HepG2 (cell line): ENCODE data around the gene SLC22A23. TPM values are rescaled to one million over a fixed set of nuclear protein-coding genes. Genes with fewer than 3 reads are reported as not detected.

Experiments
- ATAC-seq: fragments of 200-7000 bp; cut with Tn5 transposase; 3 replicates; pipeline ENCODE4 v1.9.1; 2020; ENCODE audit warnings: mild to moderate bottlenecking, moderate library complexity
- BruUV-seq: library from RNA; stranded (reverse); fragments of 400-500 nt; replicated peaks from 2 replicates; lab custom pipeline; 2021; lab: Mats Ljungman, UMichigan
- CTCF ChIA-PET: fragments of 300-600 bp; formaldehyde crosslinking; extraction: SDS; loops from one replicate; lab custom pipeline; 2021; ENCODE audit warnings: low total read pairs, inconsistent platforms, low intra/inter-chr PET ratio; lab: Yijun Ruan, JAX
- POLR2A ChIA-PET: fragments of 350-600 bp; sonication (Branson Sonifier 250); formaldehyde crosslinking; loops from one replicate; lab custom pipeline; 2020; ENCODE audit warnings: antibody characterized with exemption, inconsistent platforms; lab: Yijun Ruan, JAX
- DNase-seq: peaks from one replicate; pipeline ENCODE4 v3.0.0-alpha.2; 2015; ENCODE audit warnings: low spot score
- FAIRE-seq: peaks from 3 replicates; lab custom pipeline; 2011; peaks lifted over from hg19 to GRCh38; lab: Jason Lieb, UNC
- H2AFZ ChIP-seq: one replicate; pipeline ENCODE4 v1.6.1; 2011; ENCODE audit warnings: low read length, inconsistent platforms
- H3K27ac ChIP-seq: fragments of 300-600 bp; 3 replicates; pipeline ENCODE4 v1.8.0; 2011; ENCODE audit warnings: mixed run types, mild to moderate bottlenecking, mixed read lengths, low read length, inconsistent platforms; ENCODE audit not compliant: insufficient read depth; ENCODE audit errors: extremely low read length
- H3K27me3 ChIP-seq, 2 experiments: fragments of 200-600 bp in 1 of 2; 2 replicates in 1 of 2; 3 replicates in 1 of 2; pipeline versions ENCODE4 v1.6.0 to v1.8.0; 2011; ENCODE audit warnings: low read length in 2 of 2, mild to moderate bottlenecking in 2 of 2, moderate library complexity in 2 of 2, inconsistent platforms in 1 of 2; ENCODE audit not compliant: insufficient read depth in 2 of 2, control insufficient read depth in 1 of 2
- H3K36me3 ChIP-seq, 2 experiments: fragments of 200-600 bp in 1 of 2; replicated peaks in 1 of 2; 2 replicates in 1 of 2; 3 replicates in 1 of 2; pipeline versions ENCODE4 v1.5.1 to v1.8.0; 2011; ENCODE audit warnings: low read length in 2 of 2, inconsistent platforms in 1 of 2; ENCODE audit not compliant: insufficient read depth in 2 of 2, control insufficient read depth in 1 of 2
- H3K4me1 ChIP-seq: 2 replicates; pipeline ENCODE4 v1.5.1; 2012; ENCODE audit warnings: low read length, inconsistent platforms; ENCODE audit not compliant: insufficient read depth
- H3K4me2 ChIP-seq: 2 replicates; pipeline ENCODE4 v1.6.0; 2011; ENCODE audit warnings: low read depth, low read length, inconsistent platforms
- H3K4me3 ChIP-seq, 3 experiments: fragments of 200-600 bp in 1 of 3; sonication (generic), shearing (Covaris generic) in 1 of 3; replicated peaks in 1 of 3; 2 replicates each; pipeline ENCODE4 v1.5.1; 2011 to 2016; ENCODE audit warnings: low read length in 3 of 3, inconsistent platforms in 2 of 3, low read depth in 2 of 3, mild to moderate bottlenecking in 2 of 3, control low read depth in 1 of 3, mixed read lengths in 1 of 3; ENCODE audit not compliant: insufficient read depth in 1 of 3
- H3K79me2 ChIP-seq: one replicate; pipeline ENCODE4 v1.6.1; 2011; ENCODE audit warnings: low read length, inconsistent platforms; ENCODE audit not compliant: insufficient read depth
- H3K9ac ChIP-seq: 2 replicates; pipeline ENCODE4 v1.6.0; 2011; ENCODE audit warnings: mild to moderate bottlenecking, low read depth, low read length, inconsistent platforms; ENCODE audit not compliant: insufficient read depth
- H3K9me3 ChIP-seq: 2 replicates; pipeline ENCODE4 v1.5.1; 2012; ENCODE audit warnings: mild to moderate bottlenecking, low read length
- H4K20me1 ChIP-seq: 2 replicates; pipeline ENCODE4 v1.6.0; 2011; ENCODE audit warnings: inconsistent platforms, mild to moderate bottlenecking, low read length, moderate library complexity; ENCODE audit not compliant: insufficient read depth
- ATF7-NPFF ChIP-seq: sonication (generic); formaldehyde crosslinking; IDR thresholded peaks from 2 replicates; pipeline ENCODE4 v1.8.1; 2023; ENCODE audit warnings: mild to moderate bottlenecking, low read depth, missing genetic modification reagents, moderate library complexity
- EEA1 ChIP-seq: sonication (generic); formaldehyde crosslinking; IDR thresholded peaks from 2 replicates; pipeline ENCODE4 v1.5.1; 2020; ENCODE audit warnings: mild to moderate bottlenecking, missing genetic modification reagents, borderline replicate concordance
- EED ChIP-seq: sonication (generic); formaldehyde crosslinking; IDR thresholded peaks from 2 replicates; pipeline ENCODE4 v1.5.0; 2020; ENCODE audit warnings: mild to moderate bottlenecking, missing genetic modification reagents
- FLYWCH1 ChIP-seq: sonication (generic); formaldehyde crosslinking; IDR thresholded peaks from 2 replicates; pipeline ENCODE4 v1.8.1; 2023; ENCODE audit warnings: mild to moderate bottlenecking, missing genetic modification reagents
- FOXM1 ChIP-seq: sonication (generic); formaldehyde crosslinking; IDR thresholded peaks from 2 replicates; pipeline ENCODE4 v1.5.0; 2020; ENCODE audit warnings: missing genetic modification reagents
- KAT8 ChIP-seq: IDR thresholded peaks from 2 replicates; pipeline ENCODE4 v1.6.1; 2016; ENCODE audit warnings: missing genetic modification reagents, missing compliant biosample characterization
- KLF13 ChIP-seq: sonication (generic); formaldehyde crosslinking; IDR thresholded peaks from 2 replicates; pipeline ENCODE4 v1.4.0; 2020; ENCODE audit warnings: mild to moderate bottlenecking, missing genetic modification reagents
- KLF6 ChIP-seq: IDR thresholded peaks from 2 replicates; pipeline ENCODE4 v1.8.0; 2016; ENCODE audit warnings: missing biosample characterization, missing genetic modification reagents
- POLR2AphosphoS5 ChIP-seq: IDR thresholded peaks from 2 replicates; pipeline ENCODE4 v1.6.1; 2012; ENCODE audit warnings: low read depth, low read length
- ZNF33A ChIP-seq: sonication (generic); formaldehyde crosslinking; IDR thresholded peaks from 2 replicates; pipeline ENCODE4 v1.5.1; 2020; ENCODE audit warnings: missing genetic modification reagents, mild to moderate bottlenecking, moderate library complexity, borderline replicate concordance
- ZNF775 ChIP-seq: sonication (generic); formaldehyde crosslinking; IDR thresholded peaks from 2 replicates; pipeline ENCODE4 v1.4.0; 2020; ENCODE audit warnings: missing genetic modification reagents, mild to moderate bottlenecking, moderate library complexity, borderline replicate concordance
- WGBS: methylation state at CpG from one replicate; pipeline ENCODE4 v1.1.6; 2017; ENCODE audit warnings: low lambda C conversion rate; 5-methylcytosine and 5-hydroxymethylcytosine counted together
- in situ Hi-C: cut with HindIII; loops from 2 replicates; pipeline ENCODE4 v1.10.0; 2017; ENCODE audit warnings: low pct_unique_long_range_greater_than_20kb; ENCODE audit not compliant: extremely low pct_ligation_motif_present
- intact Hi-C: fragments of 100-400 bp; cut with micrococcal nuclease; formaldehyde crosslinking; loops from one replicate; pipeline ENCODE4 v1.10.0; 2022; ENCODE audit not compliant: unreplicated experiment
- polyA plus RNA-seq, 8 experiments: library from polyadenylated mRNA; depleted of rRNA in 3 of 8; stranded (reverse) in 7 of 8; unstranded in 1 of 8; fragments of >200 nt; fragmentation: Illumina TruSeq in 4 of 8; extraction: Trizol in 4 of 8; gene quantifications; 2 replicates each; pipeline versions ENCODE4 v1.2.1 to v1.2.3, GENCODE V29; 2011 to 2016; ENCODE audit warnings: low read depth in 4 of 8, missing spikeins in 1 of 8, mixed read lengths in 1 of 8; ENCODE audit not compliant: insufficient read depth in 1 of 8
- total RNA-seq, 5 experiments: library from RNA; depleted of rRNA; stranded (reverse); fragments of >200 nt; fragmentation: Illumina TruSeq; extraction: Trizol; gene quantifications; 2 replicates each; pipeline ENCODE4 v1.2.3, GENCODE V29; 2016; ENCODE audit warnings: low read depth in 1 of 5
- TF ChIP-seq, protein P1 (sequence below): IDR thresholded peaks from 2 replicates; pipeline ENCODE4 v1.6.1; 2016; ENCODE audit warnings: missing compliant biosample characterization, missing genetic modification reagents, borderline replicate concordance
- TF ChIP-seq, protein P2 (sequence below): sonication (generic); formaldehyde crosslinking; IDR thresholded peaks from 2 replicates; pipeline ENCODE4 v1.4.0; 2020; ENCODE audit warnings: mild to moderate bottlenecking, missing genetic modification reagents

SLC22A23 gene
- total and polyA plus RNA-seq, 2 of the 13 experiments (the other 11 are each of a cell fraction or from before 2014, with no cell fraction given) = 11.8 to 17.5 TPM

DNA sequence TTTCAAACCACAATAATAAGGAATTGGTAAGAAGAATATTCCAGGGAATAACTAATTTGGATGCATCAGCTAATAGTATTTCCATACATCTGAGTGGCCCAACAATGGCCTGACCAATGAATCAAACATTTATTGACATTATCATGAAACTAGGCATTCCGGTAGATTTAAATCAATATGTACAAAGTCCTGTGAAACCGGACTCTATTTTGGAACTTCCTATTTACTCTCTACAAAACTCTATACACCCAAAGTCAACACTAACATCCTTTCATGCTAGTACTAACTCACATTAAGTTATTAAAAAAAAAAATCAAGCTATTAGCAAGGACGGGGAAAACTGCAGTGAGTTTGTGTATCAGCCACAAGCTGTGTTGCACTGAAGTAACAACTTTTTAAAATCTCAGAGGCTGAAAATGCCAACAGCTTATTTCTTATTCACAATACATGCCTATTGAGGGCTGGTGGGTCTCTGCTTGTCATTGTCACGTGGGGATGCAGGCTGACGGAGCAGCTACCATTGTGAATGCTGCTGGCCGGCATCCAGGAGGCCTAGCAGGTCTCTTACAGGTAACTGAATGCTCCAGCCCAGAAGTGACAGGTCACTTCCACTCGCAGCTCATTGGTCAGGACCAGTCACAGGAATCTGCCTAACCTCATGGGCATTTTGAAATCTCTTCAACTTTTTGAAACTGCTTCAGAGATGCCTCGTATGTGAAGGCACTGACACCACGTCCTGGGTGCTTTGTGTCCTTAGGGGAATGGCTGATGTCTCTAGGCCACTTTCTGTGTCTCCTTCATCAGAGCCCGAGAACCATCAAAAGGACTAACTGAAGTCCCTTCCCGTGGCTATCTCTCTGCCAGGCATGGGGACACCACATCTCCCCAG is 76.3 kb downstream of the SLC22A23 start:
- Histone ChIP-seq H4K20me1 (no peaks in the 10 kb centered on the region), H3K4me2 (peak overlapping the region; percentile 64), H2AFZ (no peak overlapping the region), H3K9me3 (no peaks in the 10 kb centered on the region), H3K4me1 (peaks cover 100% of the 10 kb centered on the region), H3K9ac (peak overlapping the region; percentile 77), H3K27ac (peak overlapping the region; percentile 95), H3K36me3 (peaks cover 2 to 8% of the 10 kb centered on the region in 2 experiments; a peak in 1 of 5 replicates), H3K79me2 (peaks cover 86% of the 10 kb centered on the region), H3K4me3 (peak overlapping the region in 1 of 3 experiments; percentile 44; a peak in 2 of 6 replicates), H3K27me3 (no peaks in the 10 kb centered on the region)
- intact Hi-C loops (loop anchor here (1.0 kb wide), 3 partner anchors 23 to 30 kb away; no protein-coding TSS in a partner anchor), in situ Hi-C loops (no loop called here)
- whole genome bisulfite sequencing = 8% methylated on average over 11 of the region's 11 CpGs
- FAIRE-seq = peak; percentile 82
- peak; percentile 76 for ATAC-seq
- BruUV-seq = no TSS peak
- peak; percentile 96 for DNase-seq
- CTCF ChIA-PET = no interaction called here
- POLR2A ChIA-PET = interaction anchor here (0.7 to 9.2 kb wide), 24 partner anchors 9 to 637 kb away, joined by 3 to 271 read pairs (median 5); partner anchors contain the start of gene SLC22A23
- TF ChIP-seq, protein P1, sequence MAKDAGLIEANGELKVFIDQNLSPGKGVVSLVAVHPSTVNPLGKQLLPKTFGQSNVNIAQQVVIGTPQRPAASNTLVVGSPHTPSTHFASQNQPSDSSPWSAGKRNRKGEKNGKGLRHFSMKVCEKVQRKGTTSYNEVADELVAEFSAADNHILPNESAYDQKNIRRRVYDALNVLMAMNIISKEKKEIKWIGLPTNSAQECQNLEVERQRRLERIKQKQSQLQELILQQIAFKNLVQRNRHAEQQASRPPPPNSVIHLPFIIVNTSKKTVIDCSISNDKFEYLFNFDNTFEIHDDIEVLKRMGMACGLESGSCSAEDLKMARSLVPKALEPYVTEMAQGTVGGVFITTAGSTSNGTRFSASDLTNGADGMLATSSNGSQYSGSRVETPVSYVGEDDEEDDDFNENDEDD (CRISPR knock-in tag) = no peak
- TF ChIP-seq POLR2AphosphoS5 (peak; percentile 86), ZNF33A (CRISPR knock-in tag) (no peak; the same call in 1 of the 2 replicates), KAT8 (CRISPR knock-in tag) (peak; percentile 64), KLF13 (CRISPR knock-in tag) (no peak), FOXM1 (CRISPR knock-in tag) (no peak), FLYWCH1 (CRISPR knock-in tag) (no peak), KLF6 (0 out of 2 replicates have a peak, but pooled peaks have one; percentile 18), ZNF775 (0 out of 2 replicates have a peak, but pooled peaks have one; percentile 73), EEA1 (CRISPR knock-in tag) (no peak), EED (CRISPR knock-in tag) (no peak), ATF7-NPFF (CRISPR knock-in tag) (no peak; the same call in 1 of the 2 replicates)
- TF ChIP-seq, protein P2, sequence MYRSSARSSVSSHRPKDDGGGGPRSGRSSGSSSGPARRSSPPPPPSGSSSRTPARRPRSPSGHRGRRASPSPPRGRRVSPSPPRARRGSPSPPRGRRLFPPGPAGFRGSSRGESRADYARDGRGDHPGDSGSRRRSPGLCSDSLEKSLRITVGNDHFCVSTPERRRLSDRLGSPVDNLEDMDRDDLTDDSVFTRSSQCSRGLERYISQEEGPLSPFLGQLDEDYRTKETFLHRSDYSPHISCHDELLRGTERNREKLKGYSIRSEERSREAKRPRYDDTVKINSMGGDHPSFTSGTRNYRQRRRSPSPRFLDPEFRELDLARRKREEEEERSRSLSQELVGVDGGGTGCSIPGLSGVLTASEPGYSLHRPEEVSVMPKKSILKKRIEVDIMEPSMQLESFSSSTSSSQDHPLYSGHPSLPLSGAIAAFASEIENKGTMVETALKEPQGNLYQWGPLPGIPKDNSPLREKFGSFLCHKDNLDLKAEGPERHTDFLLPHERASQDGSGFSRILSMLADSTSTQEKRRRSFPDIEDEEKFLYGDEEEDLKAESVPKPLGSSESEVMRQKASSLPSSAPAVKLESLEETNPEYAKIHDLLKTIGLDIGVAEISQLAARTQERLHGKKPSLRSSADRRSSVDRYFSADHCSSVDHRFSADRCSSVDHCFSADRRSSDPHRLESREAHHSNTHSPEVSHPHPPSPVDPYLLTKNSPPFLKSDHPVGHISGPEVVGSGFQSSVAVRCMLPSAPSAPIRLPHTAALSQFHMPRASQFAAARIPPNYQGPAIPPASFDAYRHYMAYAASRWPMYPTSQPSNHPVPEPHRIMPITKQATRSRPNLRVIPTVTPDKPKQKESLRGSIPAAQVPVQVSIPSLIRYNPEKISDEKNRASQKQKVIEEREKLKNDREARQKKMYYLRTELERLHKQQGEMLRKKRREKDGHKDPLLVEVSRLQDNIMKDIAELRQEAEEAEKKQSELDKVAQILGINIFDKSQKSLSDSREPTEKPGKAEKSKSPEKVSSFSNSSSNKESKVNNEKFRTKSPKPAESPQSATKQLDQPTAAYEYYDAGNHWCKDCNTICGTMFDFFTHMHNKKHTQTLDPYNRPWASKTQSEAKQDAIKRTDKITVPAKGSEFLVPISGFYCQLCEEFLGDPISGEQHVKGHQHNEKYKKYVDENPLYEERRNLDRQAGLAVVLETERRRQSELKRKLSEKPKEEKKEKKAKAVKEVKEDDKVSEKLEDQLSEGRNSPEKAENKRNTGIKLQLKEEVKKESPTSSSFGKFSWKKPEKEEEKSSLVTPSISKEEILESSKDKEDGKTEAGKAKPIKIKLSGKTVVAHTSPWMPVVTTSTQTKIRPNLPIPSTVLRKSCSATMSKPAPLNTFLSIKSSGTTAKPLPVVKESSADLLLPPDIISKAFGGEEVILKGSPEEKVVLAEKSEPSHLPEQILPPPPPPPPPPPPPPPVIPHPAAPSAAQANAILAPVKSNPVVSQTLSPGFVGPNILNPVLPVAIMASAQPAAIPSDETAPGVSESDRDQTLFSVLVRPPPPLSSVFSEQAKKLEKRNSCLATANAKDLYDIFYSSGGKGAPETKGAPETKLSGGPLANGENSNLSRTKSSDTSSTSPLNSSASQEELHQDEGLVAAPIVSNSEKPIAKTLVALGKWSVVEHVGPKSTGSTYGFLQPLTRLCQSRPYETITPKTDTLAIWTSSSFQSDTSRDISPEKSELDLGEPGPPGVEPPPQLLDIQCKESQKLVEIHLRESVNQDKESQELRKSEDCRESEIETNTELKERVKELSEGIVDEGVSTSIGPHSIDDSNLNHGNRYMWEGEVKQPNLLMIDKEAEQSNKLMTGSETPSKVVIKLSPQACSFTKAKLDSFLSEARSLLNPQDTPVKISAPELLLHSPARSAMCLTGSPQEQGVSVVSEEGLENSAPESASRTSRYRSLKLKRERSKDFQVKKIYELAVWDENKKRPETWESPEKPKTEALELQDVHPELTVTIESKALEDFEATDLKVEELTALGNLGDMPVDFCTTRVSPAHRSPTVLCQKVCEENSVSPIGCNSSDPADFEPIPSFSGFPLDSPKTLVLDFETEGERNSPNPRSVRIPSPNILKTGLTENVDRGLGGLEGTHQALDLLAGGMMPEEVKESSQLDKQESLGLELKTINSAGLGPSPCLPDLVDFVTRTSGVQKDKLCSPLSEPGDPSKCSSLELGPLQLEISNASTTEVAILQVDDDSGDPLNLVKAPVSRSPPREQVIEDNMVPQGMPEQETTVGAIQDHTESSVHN (CRISPR knock-in tag) = no peak
